HG03066 (cell line): ENCODE measurements around the gene TRIM39.
A peak's percentile ranks its signal among the peaks of the same experiment; 100 is the strongest.
"Not testable (repeated sequence)": the region's sequence is repeated elsewhere in the genome, so short reads cannot be mapped to it uniquely, and the experiment has no call there.

Experiments used
- ATAC-seq: cut with Tn5 transposase; IDR thresholded peaks from one replicate; pipeline ENCODE4 v1.9.1; 2021; ENCODE audit warnings: low read depth; ENCODE audit not compliant: unreplicated experiment

TRIM39 gene

GRCh38 chr6:30326526-30327231 is at the start of gene TRIM39:
Gene TRIM39, plus strand, starts transcription at chr6:30326927. Its CDS starts 2,391 bp downstream, at chr6:30329318.
- peak; percentile 55 for ATAC-seq

GRCh38 chr6:30280988-30281387 is 45.7 kb upstream of the TRIM39 start:
- not testable (repeated sequence) for ATAC-seq

GRCh38 chr6:30282522-30282921 is 44.2 kb upstream of the TRIM39 start:
- ATAC-seq, result no peak

- ATAC-seq, result no peak
Observed at GRCh38 chr6:30283761-30284160, 43.0 kb upstream of the TRIM39 start.

GRCh38 chr6:30287139-30287538 is 39.6 kb upstream of the TRIM39 start:
- ATAC-seq, result no peak

GRCh38 chr6:30295837-30296236 is 30.9 kb upstream of the TRIM39 start:
- ATAC-seq, result no peak

- ATAC-seq, result no peak
Observed at GRCh38 chr6:30304002-30304401, 22.7 kb upstream of the TRIM39 start.

GRCh38 chr6:30311101-30311500 is 15.6 kb upstream of the TRIM39 start:
- no peak for ATAC-seq

- no peak for ATAC-seq
Observed at GRCh38 chr6:30311671-30312070, 15.1 kb upstream of the TRIM39 start.

- ATAC-seq, result no peak
Observed at GRCh38 chr6:30312266-30312665, 14.5 kb upstream of the TRIM39 start.

GRCh38 chr6:30312676-30313321 is 13.9 kb upstream of the TRIM39 start:
- no peak for ATAC-seq

- no peak for ATAC-seq
Observed at GRCh38 chr6:30315156-30315555, 11.6 kb upstream of the TRIM39 start.

GRCh38 chr6:30317913-30318589 is 8.7 kb upstream of the TRIM39 start:
- no peak for ATAC-seq

- ATAC-seq, result no peak
Observed at GRCh38 chr6:30319146-30319835, 7.4 kb upstream of the TRIM39 start.

GRCh38 chr6:30321692-30322388 is 4.9 kb upstream of the TRIM39 start:
- ATAC-seq, result no peak

- ATAC-seq, result no peak
Observed at GRCh38 chr6:30322527-30323501, 3.9 kb upstream of the TRIM39 start.

GRCh38 chr6:30323806-30324205 is 2.9 kb upstream of the TRIM39 start:
- ATAC-seq, result no peak

- peak; percentile 38 for ATAC-seq
Observed at GRCh38 chr6:30325150-30325872, 1.4 kb upstream of the TRIM39 start.
